NCI-H1417 (cell line): ENCODE results near the gene OBSCN.
A peak's percentile ranks its signal among the peaks of the same experiment; 100 is the strongest.

ENCODE experiments used
- DNase-seq, 3 experiments: peaks; one replicate each; lab custom pipeline; 2025; lab: John Stamatoyannopoulos, UW

OBSCN gene

GRCh38 chr1:228381356-228381755 lies 173.5 kb downstream of the OBSCN start:
- no peak for DNase-seq

DNA sequence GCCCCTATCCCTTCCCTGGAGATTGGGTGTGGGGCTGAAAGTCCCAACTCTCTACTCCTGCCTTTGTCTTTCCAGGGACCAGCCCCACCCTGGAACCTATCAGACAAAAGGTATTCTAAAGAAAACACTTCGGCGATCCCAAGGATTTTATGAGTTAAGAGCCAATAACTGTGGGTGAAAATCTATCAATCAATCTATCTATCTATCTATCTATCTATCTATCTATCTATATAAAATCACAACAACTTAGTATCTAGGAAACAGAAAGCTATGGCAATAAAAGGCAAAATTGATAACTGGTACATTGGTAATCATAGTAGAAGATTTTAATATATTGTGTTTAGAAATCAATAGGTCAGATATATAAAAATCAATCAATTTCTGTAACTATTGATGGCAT lies 175.9 kb downstream of the OBSCN start:
- no peak for DNase-seq

- DNase-seq = no peak
Measured at GRCh38 chr1:228385232-228385631, 177.4 kb downstream of the OBSCN start.

DNA sequence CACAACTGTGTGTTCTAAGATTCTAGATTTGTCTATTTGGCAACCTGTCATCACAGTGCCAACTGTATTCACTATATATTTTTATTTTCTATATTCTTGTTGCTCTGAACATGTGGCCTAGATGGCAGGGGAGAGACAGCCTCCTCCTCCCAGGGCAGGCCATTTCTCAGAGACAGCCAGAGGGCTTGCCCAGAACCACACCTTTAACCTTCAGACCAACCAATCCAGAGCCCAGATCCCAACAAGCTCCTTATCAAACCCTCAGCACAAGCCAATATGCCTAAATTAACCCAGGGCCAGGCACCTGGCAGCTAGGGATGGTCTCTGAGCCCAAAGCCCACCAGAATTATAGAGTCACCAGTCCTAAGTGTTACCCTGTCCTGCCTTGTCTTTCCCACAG lies 179.5 kb downstream of the OBSCN start:
- DNase-seq = no peak

- no peak for DNase-seq
Measured at GRCh38 chr1:228390649-228391048, 182.8 kb downstream of the OBSCN start.

GRCh38 chr1:228391411-228392020 lies 183.7 kb downstream of the OBSCN start:
- DNase-seq = no peak

GRCh38 chr1:228392111-228392936 lies 184.5 kb downstream of the OBSCN start:
- peak in 1 of 3 experiments; percentile 10 for DNase-seq

- no peak for DNase-seq
Measured at GRCh38 chr1:228393268-228393701, 185.4 kb downstream of the OBSCN start.

DNA sequence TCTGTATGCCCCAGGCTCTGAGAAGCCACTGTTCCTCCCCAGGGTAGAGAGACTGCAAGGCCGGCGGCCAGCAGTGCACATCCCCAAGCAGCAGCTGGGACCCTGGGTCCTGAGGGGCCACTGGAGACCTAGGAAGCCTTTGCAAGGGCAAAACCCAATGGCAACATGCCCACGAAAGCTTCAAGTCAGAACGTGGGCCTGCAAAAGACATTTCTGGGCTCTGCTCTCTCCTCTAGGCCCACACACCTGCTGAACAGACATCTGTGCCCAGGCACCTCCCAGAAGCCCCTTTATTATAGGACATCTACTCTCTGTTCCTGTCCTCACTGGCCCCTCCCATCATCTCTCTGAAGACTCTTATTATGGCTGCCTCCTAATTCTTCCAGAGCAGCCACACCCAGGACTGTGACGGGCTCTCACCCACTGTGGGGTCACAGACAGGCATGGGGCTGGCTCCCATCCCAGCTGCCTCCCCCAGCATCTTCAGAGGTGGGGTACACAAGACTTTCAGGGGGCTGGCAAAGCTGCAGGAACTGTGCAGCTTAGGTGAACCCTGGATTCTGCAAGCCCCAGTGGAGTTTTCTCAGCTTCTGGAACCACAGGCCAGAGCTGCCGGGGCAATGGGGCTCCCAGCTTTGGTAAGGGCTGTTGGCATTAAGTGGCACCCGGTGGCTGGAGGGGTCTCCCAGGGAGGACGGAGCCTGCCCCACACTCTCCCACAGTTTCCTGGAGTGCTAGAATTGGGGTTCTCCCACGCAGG lies 186.1 kb downstream of the OBSCN start:
- DNase-seq = no peak

GRCh38 chr1:228394571-228395394 lies 186.9 kb downstream of the OBSCN start:
- no peak for DNase-seq

GRCh38 chr1:228396770-228397662 lies 189.2 kb downstream of the OBSCN start:
- no peak for DNase-seq

DNA sequence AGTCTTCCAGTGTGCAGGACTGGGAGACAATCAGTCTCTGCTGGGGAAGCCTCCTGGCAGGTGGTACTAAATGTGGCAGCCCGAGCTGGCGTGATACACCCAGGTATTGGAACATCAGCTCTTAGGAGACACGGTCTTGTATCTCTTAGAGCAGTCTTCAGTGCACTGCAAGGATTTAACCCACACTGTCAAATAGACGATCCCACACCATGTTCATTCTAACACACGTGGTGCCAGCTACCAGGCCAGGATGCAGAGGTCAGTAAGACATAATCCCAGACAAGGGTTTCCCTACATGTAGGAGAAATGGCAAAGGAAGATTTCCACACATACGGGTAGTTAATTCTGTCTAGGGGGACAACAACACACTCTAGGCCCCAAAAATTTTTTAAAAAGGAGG lies 190.1 kb downstream of the OBSCN start:
- DNase-seq = no peak

DNA sequence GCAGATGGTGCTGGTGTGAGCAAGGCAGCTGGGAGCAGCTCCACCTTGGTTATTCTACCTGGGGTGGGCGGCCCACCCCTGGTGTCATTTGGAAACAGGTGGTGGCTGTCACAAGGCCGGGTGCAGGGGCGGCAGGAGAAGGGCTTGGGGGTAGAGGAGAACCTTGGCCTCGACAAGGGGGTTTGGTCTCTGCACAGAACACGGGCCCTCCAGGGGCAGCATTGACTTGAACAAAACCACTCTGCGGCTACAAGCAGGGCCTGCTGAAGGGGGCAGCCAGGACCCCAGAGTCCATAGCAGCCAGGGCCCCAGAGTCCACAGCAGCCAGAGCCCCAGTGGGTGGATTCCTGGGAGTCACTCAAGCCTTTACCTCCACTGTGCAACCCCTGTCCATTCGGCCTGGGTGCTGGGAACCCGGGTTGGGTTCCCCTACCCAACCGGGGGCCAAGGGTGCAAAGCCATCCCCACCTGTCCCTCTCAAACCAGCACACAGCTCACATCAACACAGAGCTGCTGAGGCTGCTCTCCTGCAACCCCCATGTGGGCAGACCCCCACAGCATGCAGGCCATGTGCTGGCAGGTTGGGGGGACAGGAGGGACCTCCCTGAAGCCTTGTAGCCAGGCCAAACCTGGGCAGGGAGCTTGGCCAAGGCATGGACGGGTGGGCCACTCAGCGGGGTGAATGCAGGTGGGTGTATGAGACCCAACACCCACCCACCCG lies 191.1 kb downstream of the OBSCN start:
- DNase-seq = no peak

DNA sequence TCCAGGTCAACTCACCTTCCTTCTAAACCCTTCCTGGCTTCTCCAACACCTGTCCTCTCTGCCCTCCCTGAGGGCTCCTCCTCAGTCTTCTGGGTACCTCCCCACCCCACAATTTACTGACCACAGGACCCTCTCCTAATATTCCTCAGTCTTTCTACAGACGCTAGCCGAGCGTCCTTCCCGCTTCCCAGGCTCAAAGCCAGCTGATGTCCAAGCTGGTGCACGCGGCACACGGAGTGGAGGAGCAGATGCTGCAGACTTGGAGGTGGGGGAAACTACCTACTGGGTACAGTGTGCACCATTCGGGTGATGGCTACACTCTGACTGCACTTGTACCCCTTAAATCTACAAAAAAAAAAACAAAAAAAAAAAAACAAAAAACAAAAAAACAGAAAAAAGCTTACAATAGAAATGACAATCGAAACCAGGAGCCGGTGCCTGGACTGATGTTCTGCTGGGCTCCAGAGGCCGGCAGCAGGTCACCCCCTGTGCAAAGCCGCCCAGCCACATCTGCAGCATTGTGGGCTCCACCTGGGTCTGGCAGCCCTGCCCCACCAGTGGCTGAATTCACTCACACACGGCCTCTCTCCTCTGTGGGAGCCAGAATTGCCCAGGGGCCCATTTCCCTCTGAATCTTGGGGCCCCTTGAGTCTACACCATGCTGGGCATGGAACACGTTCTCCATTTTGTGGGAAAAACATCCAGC lies 191.8 kb downstream of the OBSCN start:
- no peak for DNase-seq

DNA sequence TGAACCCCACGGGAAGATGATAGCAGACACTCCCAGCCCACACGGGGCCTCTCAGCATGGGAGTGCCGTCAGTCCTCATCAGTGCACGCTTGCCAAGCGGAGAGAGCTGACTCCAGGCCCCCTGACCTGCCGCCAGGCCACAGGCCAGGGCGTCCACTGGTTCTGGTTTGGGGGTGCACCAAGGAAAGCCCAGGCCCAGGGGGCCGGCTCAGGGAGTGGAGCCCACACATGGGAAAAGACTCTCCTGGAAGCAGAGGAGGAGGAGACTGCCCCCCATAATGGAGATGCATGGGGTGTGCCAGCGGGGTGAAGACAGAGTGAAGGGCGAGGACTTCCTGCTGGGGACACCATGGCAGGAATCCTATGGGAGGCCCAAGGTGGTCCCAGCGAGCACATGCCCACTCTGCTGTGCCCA lies 192.4 kb downstream of the OBSCN start:
- DNase-seq = no peak

DNA sequence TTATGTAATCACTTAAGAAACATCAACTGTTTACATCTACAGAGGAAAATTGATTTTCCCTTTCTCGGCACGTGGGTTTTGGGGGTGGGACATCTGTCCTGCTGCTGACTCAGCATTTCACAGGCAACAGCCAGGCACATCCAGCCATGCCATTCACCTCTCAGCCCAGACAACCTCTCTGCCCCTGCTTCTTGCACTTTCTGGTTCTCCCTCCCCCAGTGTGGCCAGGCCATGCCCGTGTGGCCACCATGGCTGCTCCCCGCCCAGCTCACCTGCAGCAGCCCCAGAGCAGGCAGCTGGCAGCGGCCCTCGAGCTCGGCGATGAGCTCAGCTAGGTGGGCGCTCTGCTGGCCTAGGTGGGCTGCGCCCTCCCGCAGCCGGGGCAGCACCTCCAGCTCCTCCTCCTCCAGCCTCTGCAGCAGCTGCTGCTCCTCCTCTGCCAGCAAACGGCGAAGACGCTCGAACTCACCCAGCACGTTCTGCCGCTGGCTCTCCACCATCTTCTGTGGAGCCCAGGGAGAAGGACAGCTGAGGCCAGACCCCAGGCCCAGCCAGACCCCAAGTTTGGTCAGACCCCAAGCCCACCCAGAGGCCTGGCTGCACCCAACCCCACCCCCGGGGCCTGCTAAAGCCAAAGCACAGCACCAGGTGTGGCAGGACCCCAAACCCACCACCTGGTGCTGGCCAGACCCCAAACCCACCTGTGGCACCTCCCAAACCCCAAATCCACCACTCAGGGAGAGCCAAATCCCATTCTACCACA lies 193.0 kb downstream of the OBSCN start:
- DNase-seq = no peak

- DNase-seq = no peak
Measured at GRCh38 chr1:228401782-228402640, 194.2 kb downstream of the OBSCN start.

- DNase-seq = no peak
Measured at GRCh38 chr1:228402641-228403025, 194.8 kb downstream of the OBSCN start.
